GM23338 (cell line): Measurements from ENCODE around the gene PRKAR1B. TPM values are rescaled to one million over a fixed set of nuclear protein-coding genes. Genes with fewer than 3 reads are reported as not detected.
A peak's percentile ranks its signal among the peaks of the same experiment; 100 is the strongest.

Experiments
- ATAC-seq: fragments of 200-7000 bp; cut with Tn5 transposase; 3 replicates; pipeline ENCODE4 v1.9.1; 2020
- DNase-seq: peaks from one replicate; pipeline ENCODE4 v3.0.0-alpha.2; 2015; ENCODE audit warnings: low spot score
- H2AFZ ChIP-seq: fragments of 200-600 bp; sonication (generic); 2 replicates; pipeline ENCODE4 v1.8.0; 2016; ENCODE audit warnings: antibody characterized with exemption, mild to moderate bottlenecking, moderate library complexity
- H3F3A ChIP-seq: fragments of 200-600 bp; sonication (generic); replicated peaks from 2 replicates; pipeline ENCODE4 v1.8.0; 2017; ENCODE audit warnings: antibody characterized with exemption, mixed run types, low read depth
- H3K27ac ChIP-seq: fragments of 200-600 bp; sonication (generic); 2 replicates; pipeline ENCODE4 v1.6.1; 2016; ENCODE audit warnings: low read depth
- H3K27me3 ChIP-seq: fragments of 200-600 bp; sonication (generic); 2 replicates; pipeline ENCODE4 v1.8.0; 2016; ENCODE audit warnings: mild to moderate bottlenecking, mixed run types, moderate library complexity; ENCODE audit not compliant: insufficient read depth
- H3K36me3 ChIP-seq: fragments of 200-600 bp; sonication (generic); 2 replicates; pipeline ENCODE4 v1.8.0; 2016; ENCODE audit warnings: mild to moderate bottlenecking; ENCODE audit not compliant: insufficient read depth
- H3K4me1 ChIP-seq: fragments of 200-600 bp; sonication (generic); 2 replicates; pipeline ENCODE4 v1.8.0; 2016; ENCODE audit warnings: mild to moderate bottlenecking, moderate library complexity; ENCODE audit not compliant: insufficient read depth
- H3K4me2 ChIP-seq: fragments of 200-600 bp; sonication (generic); 2 replicates; pipeline ENCODE4 v1.7.1; 2017; ENCODE audit warnings: mixed run types
- H3K4me3 ChIP-seq: fragments of 200-600 bp; sonication (generic); 2 replicates; pipeline ENCODE4 v1.6.1; 2016; ENCODE audit warnings: mixed run types
- H3K79me2 ChIP-seq: fragments of 200-600 bp; sonication (generic); replicated peaks from 2 replicates; pipeline ENCODE4 v1.8.0; 2017; ENCODE audit warnings: mild to moderate bottlenecking; ENCODE audit not compliant: insufficient read depth
- H3K9me2 ChIP-seq: fragments of 200-600 bp; sonication (generic); 2 replicates; pipeline ENCODE4 v1.8.0; 2017; ENCODE audit not compliant: insufficient read depth
- H4K20me1 ChIP-seq: fragments of 200-600 bp; sonication (generic); replicated peaks from 2 replicates; pipeline ENCODE4 v1.8.0; 2017; ENCODE audit warnings: mild to moderate bottlenecking; ENCODE audit not compliant: insufficient read depth
- H3K27ac Mint-ChIP-seq: 2 replicates; pipeline ENCODE4 v1.8.0; 2020; ENCODE audit warnings: inconsistent platforms, mild to moderate bottlenecking, moderate library complexity, mixed read lengths
- H3K27me3 Mint-ChIP-seq: 3 replicates; pipeline ENCODE4 v1.8.0; 2022; ENCODE audit warnings: low read depth, mild to moderate bottlenecking, moderate library complexity, mixed read lengths, inconsistent platforms; ENCODE audit not compliant: insufficient read depth, poor library complexity
- H3K36me3 Mint-ChIP-seq: 3 replicates; pipeline ENCODE4 v1.8.0; 2021; ENCODE audit warnings: low read depth, mild to moderate bottlenecking, inconsistent platforms, moderate library complexity, mixed read lengths
- H3K4me1 Mint-ChIP-seq: 3 replicates; pipeline ENCODE4 v1.8.0; 2020; ENCODE audit warnings: mild to moderate bottlenecking, inconsistent platforms, mixed read lengths
- H3K4me3 Mint-ChIP-seq: 3 replicates; pipeline ENCODE4 v1.8.0; 2021; ENCODE audit warnings: moderate library complexity, mild to moderate bottlenecking, inconsistent platforms, mixed read lengths
- H3K9me3 Mint-ChIP-seq: 3 replicates; pipeline ENCODE4 v1.8.0; 2020; ENCODE audit warnings: moderate library complexity, mild to moderate bottlenecking, inconsistent platforms, mixed read lengths
- EZH2 ChIP-seq: fragments of 200-600 bp; sonication (generic); IDR thresholded peaks from one replicate; pipeline ENCODE4 v1.8.0; 2017; ENCODE audit warnings: antibody characterized with exemption, mild to moderate bottlenecking, low read depth; ENCODE audit not compliant: unreplicated experiment
- EZH2phosphoT487 ChIP-seq: fragments of 200-600 bp; sonication (generic); IDR thresholded peaks from one replicate; pipeline ENCODE4 v1.8.1; 2018; ENCODE audit warnings: antibody characterized with exemption; ENCODE audit not compliant: unreplicated experiment
- POLR2AphosphoS5 ChIP-seq: IDR thresholded peaks from 2 replicates; pipeline ENCODE4 v1.6.1; 2016; ENCODE audit warnings: antibody characterized with exemption, low read depth
- STAT1 ChIP-seq: IDR thresholded peaks from one replicate; pipeline ENCODE4 v1.6.1; 2016; ENCODE audit warnings: antibody characterized with exemption; ENCODE audit not compliant: unreplicated experiment
- ZNF114 ChIP-seq: fragments of 250-450 bp; sonication (Bioruptor Pico); IDR thresholded peaks from 2 replicates; pipeline ENCODE4 v1.5.0; 2020; ENCODE audit warnings: mild to moderate bottlenecking, moderate library complexity
- ZNF331 ChIP-seq: fragments of 250-450 bp; sonication (Bioruptor Pico); IDR thresholded peaks from 2 replicates; pipeline ENCODE4 v1.5.0; 2020; ENCODE audit warnings: low read depth, mild to moderate bottlenecking, moderate library complexity
- polyA plus RNA-seq: library from polyadenylated mRNA; unstranded; fragments of >200 nt; fragmentation: Nextera tagmentation; extraction: Ambion mirVana; gene quantifications from 2 replicates; pipeline ENCODE4 v1.2.1, GENCODE V29; 2016
- total RNA-seq: library from RNA; depleted of rRNA; stranded (reverse); fragments of >200 nt; shearing (Covaris generic); gene quantifications from 2 replicates; pipeline ENCODE4 v1.2.3, GENCODE V29; 2014
- TF ChIP-seq, protein P1 (sequence below): IDR thresholded peaks from one replicate; pipeline ENCODE4 v1.6.1; 2018; ENCODE audit warnings: antibody characterized with exemption; ENCODE audit not compliant: unreplicated experiment
- TF ChIP-seq, protein P2 (sequence below): fragments of 250-450 bp; sonication (Bioruptor Pico); IDR thresholded peaks from 2 replicates; pipeline ENCODE4 v1.5.0; 2020; ENCODE audit warnings: mild to moderate bottlenecking, moderate library complexity
- TF ChIP-seq, protein P3 (sequence below), 2 experiments: fragments of 200-600 bp in 1 of 2; sonication (generic) in 1 of 2; conservative IDR thresholded peaks; 2 replicates each; pipeline versions ENCODE4 v1.5.1 to v1.6.1; 2016 to 2017; ENCODE audit warnings: antibody characterized with exemption in 2 of 2, low read depth in 2 of 2, mild to moderate bottlenecking in 2 of 2, moderate library complexity in 1 of 2

Gene PRKAR1B
- total and polyA plus RNA-seq, 2 experiments from 2014 or later = 35.7 to 36.7 TPM

DNA sequence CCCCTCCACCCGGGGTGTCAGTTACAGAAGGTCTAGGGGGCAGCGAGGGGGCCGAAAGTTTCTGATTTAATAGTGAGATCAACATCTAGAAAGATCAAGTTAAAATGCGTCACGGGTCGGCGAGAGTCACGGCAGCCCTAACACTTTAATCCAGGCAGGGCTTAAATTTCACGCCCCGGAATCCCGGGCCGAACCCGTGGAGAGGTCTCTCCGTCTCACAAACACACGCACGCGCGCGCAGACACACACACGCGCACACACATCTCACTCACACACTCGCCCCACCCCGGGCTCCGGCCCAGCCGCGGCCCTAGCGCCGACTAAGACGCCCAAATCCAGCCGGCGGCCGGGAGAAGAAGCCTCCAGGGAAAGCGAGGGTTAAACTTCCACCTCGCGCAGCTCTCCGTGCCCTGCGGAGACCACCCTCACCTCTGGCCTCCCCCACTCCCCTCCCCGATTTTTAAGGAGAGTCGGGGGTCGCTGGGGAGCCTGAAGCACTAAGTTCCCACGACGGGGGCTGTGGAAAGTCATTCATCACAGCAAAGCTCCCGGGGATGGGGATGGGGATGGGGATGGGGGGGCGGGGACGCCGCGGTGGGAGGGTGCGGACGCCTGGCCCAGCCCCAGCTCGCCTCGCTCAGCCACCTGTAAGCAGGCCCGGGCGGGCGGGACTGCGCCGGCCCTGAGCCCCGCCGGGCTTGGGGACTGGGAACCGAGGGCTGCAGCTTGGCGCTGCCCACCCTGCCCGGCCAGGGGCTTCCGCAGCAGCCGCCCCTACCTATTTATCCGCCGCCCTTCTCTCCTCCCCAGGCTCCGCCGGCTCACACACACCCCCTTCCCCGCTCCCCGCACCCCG, 209.1 kb downstream of the PRKAR1B start:
- Mint-ChIP-seq H3K9me3 (no peaks in the 10 kb centered on the region; the same call in 1 of the 3 replicates), H3K27me3 (peaks cover 49% of the 10 kb centered on the region), H3K4me1 (peaks cover 30% of the 10 kb centered on the region), H3K27ac (peak overlapping the region; percentile 93), H3K36me3 (peaks cover 21% of the 10 kb centered on the region), H3K4me3 (peak overlapping the region; percentile 94)
- Histone ChIP-seq H3K4me2 (peak overlapping the region; percentile 97), H3K36me3 (no peaks in the 10 kb centered on the region), H2AFZ (no peak overlapping the region), H3K4me3 (peak overlapping the region; percentile 94), H3F3A (peaks cover 15% of the 10 kb centered on the region), H3K4me1 (peaks cover 32% of the 10 kb centered on the region), H3K79me2 (peaks cover 41% of the 10 kb centered on the region), H3K27ac (no peak overlapping the region), H3K9me2 (no peaks in the 10 kb centered on the region), H3K27me3 (peaks cover 44% of the 10 kb centered on the region), H4K20me1 (no peaks in the 10 kb centered on the region; the same call in 1 of the 2 replicates)
- DNase-seq (peak; percentile 67), ATAC-seq (peak; percentile 4)
- TF ChIP-seq, protein P1, sequence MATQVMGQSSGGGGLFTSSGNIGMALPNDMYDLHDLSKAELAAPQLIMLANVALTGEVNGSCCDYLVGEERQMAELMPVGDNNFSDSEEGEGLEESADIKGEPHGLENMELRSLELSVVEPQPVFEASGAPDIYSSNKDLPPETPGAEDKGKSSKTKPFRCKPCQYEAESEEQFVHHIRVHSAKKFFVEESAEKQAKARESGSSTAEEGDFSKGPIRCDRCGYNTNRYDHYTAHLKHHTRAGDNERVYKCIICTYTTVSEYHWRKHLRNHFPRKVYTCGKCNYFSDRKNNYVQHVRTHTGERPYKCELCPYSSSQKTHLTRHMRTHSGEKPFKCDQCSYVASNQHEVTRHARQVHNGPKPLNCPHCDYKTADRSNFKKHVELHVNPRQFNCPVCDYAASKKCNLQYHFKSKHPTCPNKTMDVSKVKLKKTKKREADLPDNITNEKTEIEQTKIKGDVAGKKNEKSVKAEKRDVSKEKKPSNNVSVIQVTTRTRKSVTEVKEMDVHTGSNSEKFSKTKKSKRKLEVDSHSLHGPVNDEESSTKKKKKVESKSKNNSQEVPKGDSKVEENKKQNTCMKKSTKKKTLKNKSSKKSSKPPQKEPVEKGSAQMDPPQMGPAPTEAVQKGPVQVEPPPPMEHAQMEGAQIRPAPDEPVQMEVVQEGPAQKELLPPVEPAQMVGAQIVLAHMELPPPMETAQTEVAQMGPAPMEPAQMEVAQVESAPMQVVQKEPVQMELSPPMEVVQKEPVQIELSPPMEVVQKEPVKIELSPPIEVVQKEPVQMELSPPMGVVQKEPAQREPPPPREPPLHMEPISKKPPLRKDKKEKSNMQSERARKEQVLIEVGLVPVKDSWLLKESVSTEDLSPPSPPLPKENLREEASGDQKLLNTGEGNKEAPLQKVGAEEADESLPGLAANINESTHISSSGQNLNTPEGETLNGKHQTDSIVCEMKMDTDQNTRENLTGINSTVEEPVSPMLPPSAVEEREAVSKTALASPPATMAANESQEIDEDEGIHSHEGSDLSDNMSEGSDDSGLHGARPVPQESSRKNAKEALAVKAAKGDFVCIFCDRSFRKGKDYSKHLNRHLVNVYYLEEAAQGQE = no peak
- TF ChIP-seq POLR2AphosphoS5 (no peak), EZH2 (no peak), EZH2phosphoT487 (no peak), STAT1 (no peak), ZNF114 (CRISPR knock-in tag) (no peak), ZNF331 (CRISPR knock-in tag) (no peak)
- TF ChIP-seq, protein P2, sequence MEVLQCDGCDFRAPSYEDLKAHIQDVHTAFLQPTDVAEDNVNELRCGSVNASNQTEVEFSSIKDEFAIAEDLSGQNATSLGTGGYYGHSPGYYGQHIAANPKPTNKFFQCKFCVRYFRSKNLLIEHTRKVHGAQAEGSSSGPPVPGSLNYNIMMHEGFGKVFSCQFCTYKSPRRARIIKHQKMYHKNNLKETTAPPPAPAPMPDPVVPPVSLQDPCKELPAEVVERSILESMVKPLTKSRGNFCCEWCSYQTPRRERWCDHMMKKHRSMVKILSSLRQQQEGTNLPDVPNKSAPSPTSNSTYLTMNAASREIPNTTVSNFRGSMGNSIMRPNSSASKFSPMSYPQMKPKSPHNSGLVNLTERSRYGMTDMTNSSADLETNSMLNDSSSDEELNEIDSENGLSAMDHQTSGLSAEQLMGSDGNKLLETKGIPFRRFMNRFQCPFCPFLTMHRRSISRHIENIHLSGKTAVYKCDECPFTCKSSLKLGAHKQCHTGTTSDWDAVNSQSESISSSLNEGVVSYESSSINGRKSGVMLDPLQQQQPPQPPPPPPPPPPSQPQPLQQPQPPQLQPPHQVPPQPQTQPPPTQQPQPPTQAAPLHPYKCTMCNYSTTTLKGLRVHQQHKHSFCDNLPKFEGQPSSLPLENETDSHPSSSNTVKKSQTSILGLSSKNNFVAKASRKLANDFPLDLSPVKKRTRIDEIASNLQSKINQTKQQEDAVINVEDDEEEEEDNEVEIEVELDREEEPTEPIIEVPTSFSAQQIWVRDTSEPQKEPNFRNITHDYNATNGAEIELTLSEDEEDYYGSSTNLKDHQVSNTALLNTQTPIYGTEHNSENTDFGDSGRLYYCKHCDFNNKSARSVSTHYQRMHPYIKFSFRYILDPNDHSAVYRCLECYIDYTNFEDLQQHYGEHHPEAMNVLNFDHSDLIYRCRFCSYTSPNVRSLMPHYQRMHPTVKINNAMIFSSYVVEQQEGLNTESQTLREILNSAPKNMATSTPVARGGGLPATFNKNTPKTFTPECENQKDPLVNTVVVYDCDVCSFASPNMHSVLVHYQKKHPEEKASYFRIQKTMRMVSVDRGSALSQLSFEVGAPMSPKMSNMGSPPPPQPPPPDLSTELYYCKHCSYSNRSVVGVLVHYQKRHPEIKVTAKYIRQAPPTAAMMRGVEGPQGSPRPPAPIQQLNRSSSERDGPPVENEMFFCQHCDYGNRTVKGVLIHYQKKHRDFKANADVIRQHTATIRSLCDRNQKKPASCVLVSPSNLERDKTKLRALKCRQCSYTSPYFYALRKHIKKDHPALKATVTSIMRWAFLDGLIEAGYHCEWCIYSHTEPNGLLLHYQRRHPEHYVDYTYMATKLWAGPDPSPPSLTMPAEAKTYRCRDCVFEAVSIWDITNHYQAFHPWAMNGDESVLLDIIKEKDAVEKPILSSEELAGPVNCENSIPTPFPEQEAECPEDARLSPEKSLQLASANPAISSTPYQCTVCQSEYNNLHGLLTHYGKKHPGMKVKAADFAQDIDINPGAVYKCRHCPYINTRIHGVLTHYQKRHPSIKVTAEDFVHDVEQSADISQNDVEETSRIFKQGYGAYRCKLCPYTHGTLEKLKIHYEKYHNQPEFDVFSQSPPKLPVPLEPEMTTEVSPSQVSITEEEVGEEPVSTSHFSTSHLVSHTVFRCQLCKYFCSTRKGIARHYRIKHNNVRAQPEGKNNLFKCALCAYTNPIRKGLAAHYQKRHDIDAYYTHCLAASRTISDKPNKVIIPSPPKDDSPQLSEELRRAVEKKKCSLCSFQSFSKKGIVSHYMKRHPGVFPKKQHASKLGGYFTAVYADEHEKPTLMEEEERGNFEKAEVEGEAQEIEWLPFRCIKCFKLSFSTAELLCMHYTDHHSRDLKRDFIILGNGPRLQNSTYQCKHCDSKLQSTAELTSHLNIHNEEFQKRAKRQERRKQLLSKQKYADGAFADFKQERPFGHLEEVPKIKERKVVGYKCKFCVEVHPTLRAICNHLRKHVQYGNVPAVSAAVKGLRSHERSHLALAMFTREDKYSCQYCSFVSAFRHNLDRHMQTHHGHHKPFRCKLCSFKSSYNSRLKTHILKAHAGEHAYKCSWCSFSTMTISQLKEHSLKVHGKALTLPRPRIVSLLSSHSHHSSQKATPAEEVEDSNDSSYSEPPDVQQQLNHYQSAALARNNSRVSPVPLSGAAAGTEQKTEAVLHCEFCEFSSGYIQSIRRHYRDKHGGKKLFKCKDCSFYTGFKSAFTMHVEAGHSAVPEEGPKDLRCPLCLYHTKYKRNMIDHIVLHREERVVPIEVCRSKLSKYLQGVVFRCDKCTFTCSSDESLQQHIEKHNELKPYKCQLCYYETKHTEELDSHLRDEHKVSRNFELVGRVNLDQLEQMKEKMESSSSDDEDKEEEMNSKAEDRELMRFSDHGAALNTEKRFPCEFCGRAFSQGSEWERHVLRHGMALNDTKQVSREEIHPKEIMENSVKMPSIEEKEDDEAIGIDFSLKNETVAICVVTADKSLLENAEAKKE (CRISPR knock-in tag) = no peak
- TF ChIP-seq, protein P3, sequence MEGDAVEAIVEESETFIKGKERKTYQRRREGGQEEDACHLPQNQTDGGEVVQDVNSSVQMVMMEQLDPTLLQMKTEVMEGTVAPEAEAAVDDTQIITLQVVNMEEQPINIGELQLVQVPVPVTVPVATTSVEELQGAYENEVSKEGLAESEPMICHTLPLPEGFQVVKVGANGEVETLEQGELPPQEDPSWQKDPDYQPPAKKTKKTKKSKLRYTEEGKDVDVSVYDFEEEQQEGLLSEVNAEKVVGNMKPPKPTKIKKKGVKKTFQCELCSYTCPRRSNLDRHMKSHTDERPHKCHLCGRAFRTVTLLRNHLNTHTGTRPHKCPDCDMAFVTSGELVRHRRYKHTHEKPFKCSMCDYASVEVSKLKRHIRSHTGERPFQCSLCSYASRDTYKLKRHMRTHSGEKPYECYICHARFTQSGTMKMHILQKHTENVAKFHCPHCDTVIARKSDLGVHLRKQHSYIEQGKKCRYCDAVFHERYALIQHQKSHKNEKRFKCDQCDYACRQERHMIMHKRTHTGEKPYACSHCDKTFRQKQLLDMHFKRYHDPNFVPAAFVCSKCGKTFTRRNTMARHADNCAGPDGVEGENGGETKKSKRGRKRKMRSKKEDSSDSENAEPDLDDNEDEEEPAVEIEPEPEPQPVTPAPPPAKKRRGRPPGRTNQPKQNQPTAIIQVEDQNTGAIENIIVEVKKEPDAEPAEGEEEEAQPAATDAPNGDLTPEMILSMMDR (conservative IDR thresholded peaks at IDR 0.05; ENCODE audit: low read depth in 2 of 2) = no peak
